HG02588 (cell line): Measurements from ENCODE around the gene MRAS.

Experiments
- ATAC-seq: cut with Tn5 transposase; IDR thresholded peaks from one replicate; pipeline ENCODE4 v1.9.1; 2021; ENCODE audit warnings: mild to moderate bottlenecking, moderate library complexity; ENCODE audit not compliant: unreplicated experiment

Gene MRAS

DNA sequence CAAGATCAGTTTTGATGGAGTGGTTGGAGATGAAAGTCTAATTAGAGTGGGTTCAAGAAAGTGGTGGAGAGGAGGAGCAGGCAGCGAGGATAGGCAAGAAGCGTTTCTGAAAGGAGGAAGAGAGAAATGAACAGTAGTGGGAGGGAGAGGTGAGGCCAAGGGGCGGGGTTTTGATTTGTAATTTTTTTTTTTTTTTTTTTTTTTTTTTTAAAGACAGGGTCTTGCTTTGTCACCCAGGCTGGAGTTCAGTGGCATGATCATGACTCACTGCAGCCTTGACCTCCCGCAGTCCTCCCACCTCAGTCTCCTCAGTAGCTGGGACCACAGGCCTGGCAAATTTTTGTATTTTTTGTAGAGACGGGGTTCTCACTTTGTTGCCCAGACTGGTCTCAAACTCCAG is 36.6 kb downstream of the MRAS start:
- ATAC-seq = no peak

GRCh38 chr3:138389144-138389601 is 40.8 kb downstream of the MRAS start:
- ATAC-seq = no peak

GRCh38 chr3:138389841-138390581 is 41.6 kb downstream of the MRAS start:
- no peak for ATAC-seq

- ATAC-seq = no peak
These were observed 42.2 kb downstream of the MRAS start for GRCh38 chr3:138390582-138390932.

DNA sequence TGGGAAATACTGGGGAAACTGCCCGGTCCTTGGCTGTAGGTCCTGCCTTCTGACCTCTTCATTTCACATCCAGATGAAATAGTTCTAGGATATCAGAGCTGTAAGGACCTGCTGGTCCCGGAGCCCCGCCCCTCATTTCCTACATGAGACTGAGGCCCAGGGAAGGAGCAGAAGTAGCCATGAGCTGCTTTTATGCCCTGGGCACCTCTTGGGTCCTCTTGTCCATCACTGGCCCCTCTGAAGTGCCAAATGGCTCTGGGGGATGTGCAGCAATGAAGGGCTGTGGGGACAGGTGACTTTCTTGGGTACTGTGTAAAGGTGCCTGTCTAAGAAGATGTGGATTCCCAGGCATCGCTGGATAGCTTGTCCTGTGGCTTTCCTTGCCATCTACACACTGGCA is 45.8 kb downstream of the MRAS start:
- no peak for ATAC-seq

- no peak for ATAC-seq
These were observed 46.3 kb downstream of the MRAS start for GRCh38 chr3:138394686-138395085.

DNA sequence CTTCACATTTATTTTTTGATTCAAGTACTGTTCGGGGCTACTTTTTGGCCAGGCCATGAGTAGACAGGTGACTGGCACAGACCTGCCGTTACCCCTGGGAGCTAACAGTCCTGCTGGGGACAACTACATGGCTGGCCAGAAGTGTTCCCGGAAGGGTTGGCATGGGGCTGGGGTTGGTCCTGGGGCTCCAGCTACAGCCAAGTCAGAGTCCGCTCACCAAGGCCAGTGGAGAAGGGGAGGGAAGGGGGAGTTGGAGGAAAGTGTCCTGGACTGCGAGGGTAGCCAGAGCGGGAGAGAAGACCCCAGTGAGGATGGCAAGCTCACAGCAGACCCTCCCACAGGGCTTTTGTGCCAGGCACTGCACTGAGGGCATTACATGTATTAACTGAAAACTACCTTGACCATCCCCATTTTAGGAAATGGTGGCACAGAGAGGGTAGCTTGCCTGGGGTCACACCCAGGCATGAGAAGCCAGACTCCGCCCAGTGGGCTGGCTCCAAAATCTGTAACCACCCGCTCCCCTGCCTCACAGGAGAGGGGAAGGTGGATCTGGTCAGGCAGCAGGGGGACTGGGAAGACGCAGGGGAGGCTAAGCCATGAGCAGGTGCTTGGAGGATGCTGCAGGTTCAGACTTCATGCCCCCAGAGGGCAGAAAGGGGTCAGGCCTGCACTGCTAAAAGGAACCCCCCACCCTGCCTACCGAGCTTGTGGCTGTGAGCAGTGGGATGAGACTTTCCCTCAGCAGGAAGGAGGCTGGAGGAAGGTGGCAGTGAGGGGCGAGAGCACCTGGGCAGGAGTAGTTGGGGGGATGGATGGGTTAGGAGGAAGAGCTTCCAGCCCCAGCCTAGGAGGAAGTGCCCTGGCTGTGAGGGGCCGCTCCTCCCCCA is 47.7 kb downstream of the MRAS start:
- no peak for ATAC-seq

- ATAC-seq = no peak
These were observed 48.5 kb downstream of the MRAS start for GRCh38 chr3:138396752-138397410.

DNA sequence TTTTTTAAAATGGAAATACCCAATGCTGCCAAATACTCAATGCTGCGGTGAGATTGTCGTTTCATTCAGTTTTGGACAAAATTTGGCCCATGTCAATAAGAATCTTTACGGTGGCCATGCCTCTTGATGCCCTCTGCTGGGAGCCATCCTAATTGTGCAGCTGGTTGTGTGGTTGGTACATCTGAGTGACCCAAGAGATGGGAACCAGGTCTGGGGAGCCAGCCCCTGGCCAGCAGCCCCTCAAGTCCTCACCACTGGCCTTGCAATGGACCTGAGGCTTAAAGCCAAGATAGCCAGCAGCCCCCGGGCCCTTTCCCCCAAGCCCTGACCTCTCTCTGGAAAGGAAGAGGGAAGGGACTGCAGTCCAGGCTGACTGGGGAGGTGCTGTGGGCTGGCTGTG is 49.6 kb downstream of the MRAS start:
- ATAC-seq = no peak

DNA sequence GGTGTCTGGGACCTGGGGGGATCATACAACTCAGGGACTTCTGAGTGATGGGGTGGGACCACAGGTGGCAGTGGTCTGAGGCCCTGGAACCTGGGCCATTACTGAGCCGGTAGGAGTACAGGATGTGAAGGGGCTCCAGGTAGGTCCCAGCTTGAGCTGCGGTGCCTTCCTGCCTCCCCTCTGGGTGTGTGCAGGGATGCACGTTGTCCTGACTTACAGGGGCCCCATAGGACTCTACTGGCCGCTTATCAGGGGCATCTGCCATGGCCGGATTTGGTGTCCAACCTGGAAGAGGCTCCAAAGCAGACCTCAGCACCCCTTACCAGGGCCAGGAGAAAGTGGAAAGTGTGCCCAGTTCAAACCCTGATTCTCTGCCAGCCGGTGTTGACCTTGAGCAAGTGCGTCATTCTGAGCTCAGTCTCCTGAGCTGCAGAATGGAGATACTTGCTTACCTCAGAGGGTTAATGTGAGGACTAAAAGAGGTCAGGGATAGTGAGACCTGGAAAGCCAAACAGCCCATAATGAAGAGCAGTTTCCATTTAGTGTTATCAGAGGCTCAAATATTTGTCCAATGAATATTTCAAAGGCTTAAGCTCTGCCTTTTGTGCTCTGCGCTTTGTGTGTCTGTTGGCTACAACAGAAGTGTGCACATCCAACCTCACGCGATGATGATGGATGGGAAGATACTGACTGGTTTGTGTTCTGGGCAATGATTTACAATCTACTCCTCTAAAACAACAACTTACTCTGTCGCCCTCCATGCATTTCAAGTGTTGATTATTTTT is 50.6 kb downstream of the MRAS start:
- no peak for ATAC-seq

DNA sequence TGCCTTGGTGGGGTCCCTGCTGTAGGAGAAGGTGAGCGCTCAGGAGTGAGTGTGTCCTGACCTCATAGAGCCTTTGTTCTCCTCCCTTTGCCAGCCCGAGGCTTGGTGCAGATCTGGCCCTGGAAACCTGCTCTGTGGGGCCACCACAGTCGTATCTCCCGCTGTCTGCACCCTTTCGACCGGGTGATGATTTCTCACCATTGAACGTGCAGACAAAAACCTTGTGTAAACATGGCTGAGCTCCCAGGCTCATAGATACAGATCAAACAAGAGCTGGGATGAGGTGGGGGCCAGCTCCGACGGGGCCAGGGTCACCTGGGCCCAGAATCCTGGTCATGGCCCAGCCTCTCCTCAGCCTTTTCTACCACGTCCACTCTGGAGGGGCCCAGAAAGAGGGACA is 51.4 kb downstream of the MRAS start:
- no peak for ATAC-seq

DNA sequence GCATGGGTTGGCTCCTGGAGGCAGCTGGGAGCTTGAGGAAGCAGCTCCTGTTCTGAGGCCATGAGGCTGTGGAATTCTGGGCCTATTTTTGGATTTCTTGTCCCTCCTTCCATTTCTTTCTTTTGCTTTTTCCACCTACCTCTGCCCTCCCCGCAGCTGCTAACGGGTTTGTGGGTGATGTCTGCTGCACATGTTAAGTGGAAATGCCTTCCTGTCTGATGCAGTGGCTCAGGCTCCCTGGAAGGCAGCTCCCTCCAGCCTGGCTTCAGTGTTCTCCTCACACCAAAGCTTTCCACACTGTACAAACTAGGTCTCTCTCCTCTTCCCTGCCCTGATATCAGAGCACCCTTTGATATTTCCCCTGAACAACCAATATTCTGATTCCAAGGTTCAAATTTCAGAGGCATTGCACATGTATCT is 52.3 kb downstream of the MRAS start:
- ATAC-seq = no peak

DNA sequence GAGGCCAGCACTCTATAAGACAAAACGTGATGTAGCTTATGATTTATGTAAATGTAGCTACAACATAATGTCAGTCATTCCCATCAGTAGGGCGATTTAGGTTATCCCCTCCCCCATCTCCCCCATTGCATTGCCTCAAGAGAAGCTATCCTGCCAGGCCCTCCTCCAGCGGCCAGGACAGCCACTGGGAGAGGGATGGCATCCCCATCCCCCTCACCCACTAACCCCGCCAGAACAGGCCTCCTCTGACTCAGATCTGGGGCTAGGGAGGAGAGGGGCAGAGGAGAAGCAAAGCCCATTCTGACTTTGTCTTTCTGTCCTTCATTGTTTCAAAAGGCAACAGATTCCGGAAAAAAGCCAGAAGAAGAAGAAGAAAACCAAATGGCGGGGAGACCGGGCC is 53.5 kb downstream of the MRAS start:
- ATAC-seq = no peak

DNA sequence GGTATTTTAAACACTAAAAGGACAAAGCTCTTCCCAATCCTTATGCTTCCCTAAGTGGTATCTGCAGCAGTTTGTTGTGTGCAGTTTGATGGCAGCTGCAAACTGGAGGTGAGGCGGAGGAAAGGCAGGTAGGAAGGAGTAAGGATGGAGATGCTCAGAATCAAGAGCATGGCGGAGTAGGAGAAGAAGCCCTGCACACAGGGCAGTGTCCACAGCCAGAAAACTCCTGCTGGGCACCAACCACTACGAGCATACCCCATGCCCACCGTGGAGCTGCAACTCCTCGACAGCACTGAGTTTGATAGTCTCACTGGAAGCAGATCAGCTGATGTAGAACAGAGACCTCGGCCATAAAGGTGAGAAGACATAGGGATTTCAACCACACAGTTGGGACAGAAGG is 55.7 kb downstream of the MRAS start:
- no peak for ATAC-seq

- no peak for ATAC-seq
These were observed 56.6 kb downstream of the MRAS start for GRCh38 chr3:138405001-138405400.

- no peak for ATAC-seq
These were observed 57.1 kb downstream of the MRAS start for GRCh38 chr3:138405486-138405885.

- no peak for ATAC-seq
These were observed 58.2 kb downstream of the MRAS start for GRCh38 chr3:138406606-138407005.

DNA sequence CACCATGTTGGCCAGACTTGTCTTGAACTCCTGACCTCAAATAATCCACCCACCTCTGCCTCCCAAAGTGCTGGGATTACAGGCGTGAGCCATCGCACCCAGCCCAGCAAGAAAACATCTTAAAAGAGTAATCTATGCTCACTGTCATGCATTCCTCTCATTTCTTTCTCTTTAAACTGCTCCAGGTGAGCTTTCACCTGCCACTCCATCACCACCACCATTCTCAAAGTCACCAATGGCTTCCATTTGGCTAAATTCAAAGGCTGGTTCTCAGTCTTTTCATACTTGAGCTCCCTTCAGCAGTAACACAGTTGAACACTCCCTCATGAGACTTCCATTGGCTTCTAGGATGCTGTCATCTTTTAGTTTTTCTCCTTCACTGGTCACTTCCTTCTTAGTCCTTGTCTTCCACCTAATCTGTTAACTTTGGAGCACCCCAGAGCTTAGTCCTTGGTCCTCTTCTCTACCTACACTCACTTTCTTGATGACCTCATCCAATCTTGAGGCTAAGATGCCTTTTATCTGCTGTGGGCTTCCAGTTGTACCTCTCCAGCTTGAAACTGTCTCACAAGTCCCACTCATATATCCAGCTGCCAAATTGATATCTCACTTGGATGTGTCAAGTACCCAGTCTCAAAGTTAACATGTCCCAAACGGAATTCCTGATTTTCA is 59.0 kb downstream of the MRAS start:
- no peak for ATAC-seq

GRCh38 chr3:138408751-138409570 is 60.6 kb downstream of the MRAS start:
- no peak for ATAC-seq
